ENCODE measurements around the gene DIP2C. TPM values are rescaled to one million over a fixed set of nuclear protein-coding genes. Genes with fewer than 3 reads are reported as not detected.
"Not testable (repeated sequence)": the region's sequence is repeated elsewhere in the genome, so short reads cannot be mapped to it uniquely, and the experiment has no call there.

Gene DIP2C
- total RNA-seq, 4 donors from 2014 or later: 10.5 to 40.5 (median 19.5) TPM

- intact Hi-C loops (cut with DNase I; ENCODE audit: low total_unique reads): no loop called here
These were observed 92.6 kb downstream of the DIP2C start for GRCh38 chr10:596725-597345.

DNA sequence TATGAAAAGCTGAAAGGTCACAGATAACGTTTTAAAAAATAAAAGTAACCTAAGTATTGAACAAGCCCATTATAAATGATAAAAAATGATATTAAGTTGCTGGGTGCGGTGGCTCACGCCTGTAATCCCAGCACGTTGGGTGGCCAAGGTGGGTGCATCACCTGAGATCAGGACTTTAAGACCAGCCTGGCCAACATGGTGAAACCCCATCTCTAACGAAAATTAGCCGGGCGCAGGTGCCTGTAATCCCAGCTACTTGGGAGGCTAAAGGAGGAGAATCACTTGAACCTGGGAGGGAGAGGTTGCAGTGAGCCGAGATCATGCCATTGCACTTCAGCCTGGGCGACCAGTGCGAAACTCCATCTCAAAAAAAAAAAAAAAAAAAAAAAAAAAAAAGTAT is 93.3 kb downstream of the DIP2C start:
- H3K27ac ChIP-seq; H3K4me3 ChIP-seq; DNase-seq; H3K4me1 ChIP-seq; H3K27me3 ChIP-seq; H3K36me3 ChIP-seq; intact Hi-C loops (cut with DNase I; ENCODE audit: low total_unique reads); H3K9me3 ChIP-seq: not testable (repeated sequence)

More at GRCh38 chr10:596725-597345, 92.6 kb downstream of the DIP2C start:
- Histone ChIP-seq H3K27me3 (no peaks in the 10 kb centered on the region), H3K4me3 (no peak overlapping the region), H3K36me3 (no peaks in the 10 kb centered on the region), H3K9me3 (no peaks in the 10 kb centered on the region), H3K27ac (no peak overlapping the region), H3K4me1 (peaks cover 0 to 3% of the 10 kb centered on the region in 2 donors)
- TF ChIP-seq POLR2A (IDR thresholded peaks at IDR 0.05): no peak
- TF ChIP-seq, protein P1, sequence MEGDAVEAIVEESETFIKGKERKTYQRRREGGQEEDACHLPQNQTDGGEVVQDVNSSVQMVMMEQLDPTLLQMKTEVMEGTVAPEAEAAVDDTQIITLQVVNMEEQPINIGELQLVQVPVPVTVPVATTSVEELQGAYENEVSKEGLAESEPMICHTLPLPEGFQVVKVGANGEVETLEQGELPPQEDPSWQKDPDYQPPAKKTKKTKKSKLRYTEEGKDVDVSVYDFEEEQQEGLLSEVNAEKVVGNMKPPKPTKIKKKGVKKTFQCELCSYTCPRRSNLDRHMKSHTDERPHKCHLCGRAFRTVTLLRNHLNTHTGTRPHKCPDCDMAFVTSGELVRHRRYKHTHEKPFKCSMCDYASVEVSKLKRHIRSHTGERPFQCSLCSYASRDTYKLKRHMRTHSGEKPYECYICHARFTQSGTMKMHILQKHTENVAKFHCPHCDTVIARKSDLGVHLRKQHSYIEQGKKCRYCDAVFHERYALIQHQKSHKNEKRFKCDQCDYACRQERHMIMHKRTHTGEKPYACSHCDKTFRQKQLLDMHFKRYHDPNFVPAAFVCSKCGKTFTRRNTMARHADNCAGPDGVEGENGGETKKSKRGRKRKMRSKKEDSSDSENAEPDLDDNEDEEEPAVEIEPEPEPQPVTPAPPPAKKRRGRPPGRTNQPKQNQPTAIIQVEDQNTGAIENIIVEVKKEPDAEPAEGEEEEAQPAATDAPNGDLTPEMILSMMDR (IDR thresholded peaks at IDR 0.05): no peak
- DNase-seq: no peak

DNA sequence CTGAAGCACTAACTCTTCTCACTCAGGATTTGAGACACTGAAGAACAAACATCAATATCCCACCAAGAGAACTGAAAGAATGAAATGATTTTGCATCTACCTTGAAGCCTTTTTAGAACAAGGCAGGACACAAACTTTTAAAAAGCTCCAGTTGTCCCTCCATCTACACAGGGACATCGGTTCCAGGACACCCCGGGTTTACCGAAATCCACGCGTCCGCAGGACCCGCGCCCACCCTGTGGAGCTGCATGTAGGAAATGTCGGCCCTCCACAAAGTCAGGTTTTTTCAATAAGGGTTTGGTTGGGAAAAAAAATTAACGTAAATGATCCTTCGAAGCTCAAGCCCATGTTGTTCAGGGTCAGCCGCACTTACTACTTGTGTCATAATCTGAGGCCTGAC is 94.0 kb downstream of the DIP2C start:
- TF ChIP-seq POLR2A (IDR thresholded peaks at IDR 0.05): no peak
- TF ChIP-seq, protein P1 (IDR thresholded peaks at IDR 0.05): no peak

DNA sequence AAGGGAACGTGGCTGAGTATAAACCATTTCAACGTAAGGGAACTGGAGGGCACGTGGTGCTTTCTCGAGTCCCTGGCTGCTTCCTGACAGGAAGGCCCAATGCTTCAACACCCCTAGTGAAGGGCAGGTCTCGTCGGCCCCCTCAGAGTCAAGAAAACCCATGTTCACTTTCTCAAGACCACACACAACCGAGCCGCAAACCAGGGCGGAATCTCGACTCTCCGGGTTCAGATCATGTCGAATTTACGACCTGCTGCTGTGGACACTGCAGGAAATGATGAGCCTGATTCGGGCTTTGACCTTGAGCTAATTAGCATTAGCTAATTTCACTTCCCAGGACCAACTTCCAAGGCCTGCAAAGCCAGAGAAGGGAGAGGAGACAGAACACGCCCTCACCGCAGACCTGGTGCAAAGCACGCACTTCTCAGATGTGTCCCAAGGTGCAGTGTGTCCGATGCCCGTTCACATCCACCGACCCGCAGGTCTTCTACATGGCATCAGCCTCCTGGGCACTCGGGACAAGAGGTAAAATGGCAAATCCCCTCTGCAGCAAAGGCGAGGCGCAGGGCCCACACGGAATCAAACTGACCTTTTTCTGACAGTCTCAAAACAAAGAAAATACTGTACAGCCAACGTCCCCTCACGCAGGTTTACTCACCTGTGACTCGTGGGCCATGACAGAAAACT is 94.7 kb downstream of the DIP2C start:
- peak overlapping the region in 1 of 2 donors; percentile 3 for H3K27ac ChIP-seq
- no peaks in the 10 kb centered on the region for H3K27me3 ChIP-seq
- intact Hi-C loops (cut with DNase I; ENCODE audit: low total_unique reads): no loop called here
- no peaks in the 10 kb centered on the region for H3K9me3 ChIP-seq
- TF ChIP-seq POLR2A (IDR thresholded peaks at IDR 0.05): no peak
- TF ChIP-seq, protein P1 (IDR thresholded peaks at IDR 0.05): no peak
- H3K4me3 ChIP-seq: no peak overlapping the region
- peaks cover 0 to 3% of the 10 kb centered on the region in 2 donors for H3K4me1 ChIP-seq
- H3K36me3 ChIP-seq: no peaks in the 10 kb centered on the region
- peak in 1 of 2 donors; percentile 14 for DNase-seq

More for the DNA sequence above, 94.0 kb downstream of the DIP2C start:
- H3K27me3 ChIP-seq: no peaks in the 10 kb centered on the region
- no peak overlapping the region for H3K27ac ChIP-seq
- H3K4me3 ChIP-seq: no peak overlapping the region
- no peak for DNase-seq
- no peaks in the 10 kb centered on the region for H3K9me3 ChIP-seq
- no peaks in the 10 kb centered on the region for H3K36me3 ChIP-seq
- intact Hi-C loops (cut with DNase I; ENCODE audit: low total_unique reads): no loop called here
- H3K4me1 ChIP-seq: peaks cover 0 to 3% of the 10 kb centered on the region in 2 donors

DNA sequence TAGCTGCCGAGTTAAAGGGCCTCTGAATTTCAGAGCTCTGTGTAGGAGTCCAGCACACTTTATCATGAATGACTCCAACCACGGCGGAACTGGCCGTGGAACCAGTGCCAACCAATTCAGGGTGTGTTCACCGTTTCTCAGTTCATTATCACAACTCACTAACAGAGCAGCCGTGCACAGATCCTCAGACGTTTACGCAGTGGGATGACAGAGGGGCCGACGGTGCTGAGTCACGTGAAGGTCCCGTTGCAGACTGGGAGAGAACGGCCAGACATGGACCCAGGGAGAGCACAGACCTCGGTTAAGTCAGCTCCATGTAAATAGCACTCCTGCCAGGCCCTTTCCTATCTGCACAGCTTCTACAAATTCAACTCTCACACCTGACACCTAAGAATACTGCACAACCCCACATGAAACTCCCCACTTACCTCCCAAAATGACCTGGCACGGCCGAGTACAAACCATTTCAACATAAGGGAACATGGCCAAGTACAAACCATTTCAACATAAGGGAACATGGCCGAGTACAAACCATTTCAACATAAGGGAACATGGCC is 95.5 kb downstream of the DIP2C start:
- H3K27ac ChIP-seq: peak overlapping the region; percentile 42 to 57
- H3K36me3 ChIP-seq: no peaks in the 10 kb centered on the region
- no peaks in the 10 kb centered on the region for H3K9me3 ChIP-seq
- peak overlapping the region in 1 of 2 donors; percentile 4 for H3K4me3 ChIP-seq
- peak; percentile 67 to 75 for DNase-seq
- TF ChIP-seq, protein P1 (IDR thresholded peaks at IDR 0.05): no peak
- TF ChIP-seq POLR2A (IDR thresholded peaks at IDR 0.05): no peak
- intact Hi-C loops (cut with DNase I; ENCODE audit: low total_unique reads): no loop called here
- peaks cover 0 to 3% of the 10 kb centered on the region in 2 donors for H3K4me1 ChIP-seq
- no peaks in the 10 kb centered on the region for H3K27me3 ChIP-seq
